HG02759 (cell line): ENCODE data around the gene BMP15.

Experiments
- ATAC-seq: cut with Tn5 transposase; IDR thresholded peaks from one replicate; pipeline ENCODE4 v1.9.1; 2021; ENCODE audit warnings: mild to moderate bottlenecking, moderate library complexity; ENCODE audit not compliant: unreplicated experiment

The BMP15 gene

GRCh38 chrX:50910685-50911176, at the start of gene BMP15:
BMP15 (plus strand) TSS chrX:50910735; CDS start chrX:50910784, 49 bp downstream.
- ATAC-seq, result no peak

- ATAC-seq, result no peak
These were observed 47.1 kb upstream of the BMP15 start for GRCh38 chrX:50863471-50863870.

- no peak for ATAC-seq
These were observed 45.2 kb upstream of the BMP15 start for GRCh38 chrX:50865311-50865710.

GRCh38 chrX:50871922-50872453, 38.5 kb upstream of the BMP15 start:
- no peak for ATAC-seq

- ATAC-seq, result no peak
These were observed 35.7 kb upstream of the BMP15 start for GRCh38 chrX:50874876-50875275.

- no peak for ATAC-seq
These were observed 34.0 kb upstream of the BMP15 start for GRCh38 chrX:50876551-50876950.

GRCh38 chrX:50877310-50877709, 33.2 kb upstream of the BMP15 start:
- no peak for ATAC-seq

- no peak for ATAC-seq
These were observed 29.5 kb upstream of the BMP15 start for GRCh38 chrX:50881028-50881427.

GRCh38 chrX:50888884-50889283, 21.7 kb upstream of the BMP15 start:
- ATAC-seq, result no peak

GRCh38 chrX:50889582-50889981, 21.0 kb upstream of the BMP15 start:
- no peak for ATAC-seq

- ATAC-seq, result no peak
These were observed 17.5 kb upstream of the BMP15 start for GRCh38 chrX:50893047-50893446.

GRCh38 chrX:50893466-50893865, 17.1 kb upstream of the BMP15 start:
- no peak for ATAC-seq

GRCh38 chrX:50905334-50905733, 5.2 kb upstream of the BMP15 start:
- no peak for ATAC-seq

GRCh38 chrX:50913520-50913919, 3.0 kb downstream of the BMP15 start:
- no peak for ATAC-seq

- ATAC-seq, result no peak
These were observed 9.6 kb downstream of the BMP15 start for GRCh38 chrX:50920132-50920531.

- ATAC-seq, result no peak
These were observed 16.6 kb downstream of the BMP15 start for GRCh38 chrX:50927127-50927526.

GRCh38 chrX:50941638-50942037, 31.1 kb downstream of the BMP15 start:
- no peak for ATAC-seq

- ATAC-seq, result no peak
These were observed 31.9 kb downstream of the BMP15 start for GRCh38 chrX:50942471-50942870.

- no peak for ATAC-seq
These were observed 41.9 kb downstream of the BMP15 start for GRCh38 chrX:50952406-50952805.

- ATAC-seq, result no peak
These were observed 43.3 kb downstream of the BMP15 start for GRCh38 chrX:50953832-50954231.

GRCh38 chrX:50962156-50962555, 51.6 kb downstream of the BMP15 start:
- ATAC-seq, result no peak

- ATAC-seq, result no peak
These were observed 53.3 kb downstream of the BMP15 start for GRCh38 chrX:50963842-50964241.
